Activated CD4-positive, alpha-beta T cell treated with anti-CD3 and anti-CD28 coated beads, Interleukin-2, amount 50 U/mL, for 24 hours (primary cell): ENCODE results near the gene STAG2.

Source experiments
- DNase-seq, 2 donors: peaks; one replicate each; pipeline ENCODE4 v3.0.0-alpha.2; 2020; ENCODE audit warnings: low read depth in 1 of 2, low spot score in 1 of 2

STAG2 gene

GRCh38 chrX:123973921-123974320 lies 12.4 kb downstream of the STAG2 start:
- DNase-seq, result no peak

- DNase-seq, result no peak
Measured at GRCh38 chrX:123975180-123975579, 13.7 kb downstream of the STAG2 start.

GRCh38 chrX:123976706-123977316 lies 15.3 kb downstream of the STAG2 start:
- no peak for DNase-seq

- no peak for DNase-seq
Measured at GRCh38 chrX:123983240-123983639, 21.7 kb downstream of the STAG2 start.

GRCh38 chrX:123986377-123986776 lies 24.9 kb downstream of the STAG2 start:
- DNase-seq, result no peak

- no peak for DNase-seq
Measured at GRCh38 chrX:123988423-123989111, 27.1 kb downstream of the STAG2 start.

- no peak for DNase-seq
Measured at GRCh38 chrX:123989235-123989634, 27.7 kb downstream of the STAG2 start.

- DNase-seq, result no peak
Measured at GRCh38 chrX:123990169-123990568, 28.7 kb downstream of the STAG2 start.

- DNase-seq, result no peak
Measured at GRCh38 chrX:123990602-123991001, 29.1 kb downstream of the STAG2 start.

- DNase-seq, result no peak
Measured at GRCh38 chrX:123993326-123993725, 31.8 kb downstream of the STAG2 start.

GRCh38 chrX:123993904-123994635 lies 32.6 kb downstream of the STAG2 start:
- DNase-seq, result no peak

- DNase-seq, result no peak
Measured at GRCh38 chrX:123994730-123995129, 33.2 kb downstream of the STAG2 start.

GRCh38 chrX:124001581-124001980 lies 40.1 kb downstream of the STAG2 start:
- DNase-seq, result no peak

GRCh38 chrX:124005228-124005627 lies 43.7 kb downstream of the STAG2 start:
- no peak for DNase-seq

- DNase-seq, result no peak
Measured at GRCh38 chrX:124010157-124010556, 48.7 kb downstream of the STAG2 start.

GRCh38 chrX:124010566-124010965 lies 49.1 kb downstream of the STAG2 start:
- DNase-seq, result no peak

- no peak for DNase-seq
Measured at GRCh38 chrX:124015721-124016120, 54.2 kb downstream of the STAG2 start.

GRCh38 chrX:124016825-124017224 lies 55.3 kb downstream of the STAG2 start:
- no peak for DNase-seq

GRCh38 chrX:124018023-124018422 lies 56.5 kb downstream of the STAG2 start:
- DNase-seq, result no peak

GRCh38 chrX:124023838-124024238 lies 62.3 kb downstream of the STAG2 start:
- no peak for DNase-seq

GRCh38 chrX:124026529-124026928 lies 65.0 kb downstream of the STAG2 start:
- no peak for DNase-seq

- no peak for DNase-seq
Measured at GRCh38 chrX:124028182-124028581, 66.7 kb downstream of the STAG2 start.
